Stimulated activated CD8-positive, alpha-beta memory T cell treated with anti-CD3 and anti-CD28 coated beads, Interleukin-12 subunit alpha, Interleukin-12 subunit beta, amount 100 ng/mL, for 24 hours (primary cell): ENCODE measurements around the gene STX19.

ENCODE experiments used
- DNase-seq: peaks from one replicate; pipeline ENCODE4 v3.0.0-alpha.2; 2020; ENCODE audit errors: extremely low read depth

The STX19 gene

GRCh38 chr3:94036909-94037507, 8.6 kb upstream of the STX19 start:
- DNase-seq: no peak

GRCh38 chr3:94026623-94027022, 1.8 kb downstream of the STX19 start:
- DNase-seq: no peak

GRCh38 chr3:94024385-94024784, 4.0 kb downstream of the STX19 start:
- no peak for DNase-seq

GRCh38 chr3:94020293-94020692, 8.1 kb downstream of the STX19 start:
- no peak for DNase-seq

GRCh38 chr3:94019659-94020058, 8.7 kb downstream of the STX19 start:
- DNase-seq: no peak

GRCh38 chr3:94015025-94015424, 13.4 kb downstream of the STX19 start:
- DNase-seq: no peak

- DNase-seq: no peak
Measured at GRCh38 chr3:94012185-94012584, 16.2 kb downstream of the STX19 start.

GRCh38 chr3:94011233-94011711, 17.1 kb downstream of the STX19 start:
- DNase-seq: no peak

- no peak for DNase-seq
Measured at GRCh38 chr3:94009608-94010007, 18.8 kb downstream of the STX19 start.

- no peak for DNase-seq
Measured at GRCh38 chr3:94008253-94008652, 20.1 kb downstream of the STX19 start.

GRCh38 chr3:94004301-94004910, 24.0 kb downstream of the STX19 start:
- no peak for DNase-seq

- DNase-seq: no peak
Measured at GRCh38 chr3:94001827-94002495, 26.4 kb downstream of the STX19 start.

GRCh38 chr3:94001191-94001590, 27.2 kb downstream of the STX19 start:
- no peak for DNase-seq

GRCh38 chr3:93994056-93994455, 34.3 kb downstream of the STX19 start:
- no peak for DNase-seq

- no peak for DNase-seq
Measured at GRCh38 chr3:93992207-93992606, 36.2 kb downstream of the STX19 start.

- DNase-seq: no peak
Measured at GRCh38 chr3:93991631-93992030, 36.8 kb downstream of the STX19 start.

GRCh38 chr3:93989241-93989640, 39.2 kb downstream of the STX19 start:
- no peak for DNase-seq

GRCh38 chr3:93988764-93989163, 39.6 kb downstream of the STX19 start:
- no peak for DNase-seq

GRCh38 chr3:93988283-93988682, 40.1 kb downstream of the STX19 start:
- DNase-seq: no peak

GRCh38 chr3:93984618-93985017, 43.8 kb downstream of the STX19 start:
- DNase-seq: no peak

GRCh38 chr3:93983408-93983807, 45.0 kb downstream of the STX19 start:
- DNase-seq: no peak

- DNase-seq: no peak
Measured at GRCh38 chr3:93981649-93982048, 46.7 kb downstream of the STX19 start.
